Ovary (tissue), 3 donors: ENCODE data around the gene GCC1.

Experiments
- CTCF ChIP-seq, 3 donors: fragments of 450-650 bp in 2 of 3; fragments of 200-600 bp in 1 of 3; IDR thresholded peaks; one replicate each; pipeline versions ENCODE4 v1.5.1 to v1.8.0; 2016 to 2022; ENCODE audit warnings: antibody characterized with exemption in 3 of 3, mild to moderate bottlenecking in 1 of 3
- POLR2A ChIP-seq: fragments of 450-650 bp; IDR thresholded peaks from one replicate; pipeline ENCODE4 v1.6.1; 2017; ENCODE audit warnings: antibody characterized with exemption, mild to moderate bottlenecking, moderate library complexity
- donor health status: DM: no; HTN: no; CAD: no.

- TF ChIP-seq CTCF (IDR thresholded peaks at IDR 0.05), result no peak
- TF ChIP-seq POLR2A, result no peak
These were observed 43.0 kb upstream of the GCC1 start for GRCh38 chr7:127628445-127628844.
